Esophagus muscularis mucosa (tissue), 4 donors: ENCODE data around the gene QKI. TPM values are rescaled to one million over a fixed set of nuclear protein-coding genes. Genes with fewer than 3 reads are reported as not detected.

Experiments used
- DNase-seq: peaks from one replicate; pipeline ENCODE4 v3.0.0-alpha.2; 2017; ENCODE audit errors: extremely low spot score
- H3K27ac ChIP-seq, 4 donors: fragments of 200-600 bp; sonication (generic); replicated peaks in 1 of 4; 1 replicate in 3 of 4; 2 replicates in 1 of 4; pipeline ENCODE4 v1.5.1; 2016 to 2019; ENCODE audit warnings: mild to moderate bottlenecking in 1 of 4
- H3K27me3 ChIP-seq, 4 donors: fragments of 200-600 bp; sonication (generic); one replicate each; pipeline versions ENCODE4 v1.5.1 to v1.6.0; 2016 to 2019
- H3K36me3 ChIP-seq, 4 donors: fragments of 200-600 bp; sonication (generic); one replicate each; pipeline ENCODE4 v1.5.1; 2016 to 2019
- H3K4me1 ChIP-seq, 4 donors: fragments of 200-600 bp; sonication (generic); one replicate each; pipeline ENCODE4 v1.5.1; 2016 to 2019
- H3K4me3 ChIP-seq, 4 donors: fragments of 200-600 bp; sonication (generic); 1 replicate in 2 of 4; 2 replicates in 2 of 4; pipeline ENCODE4 v1.5.1; 2016 to 2019; ENCODE audit warnings: mild to moderate bottlenecking in 4 of 4, moderate library complexity in 1 of 4
- H3K9me3 ChIP-seq, 4 donors: fragments of 200-600 bp; sonication (generic); 1 replicate in 3 of 4; 2 replicates in 1 of 4; pipeline ENCODE4 v1.5.1; 2016 to 2019
- EP300 ChIP-seq: sonication (generic); formaldehyde crosslinking; IDR thresholded peaks from one replicate; pipeline ENCODE4 v1.6.1; 2017; ENCODE audit warnings: antibody characterized with exemption
- POLR2A ChIP-seq: fragments of 450-650 bp; IDR thresholded peaks from one replicate; pipeline ENCODE4 v1.6.1; 2017; ENCODE audit warnings: antibody characterized with exemption, moderate library complexity, mild to moderate bottlenecking, low read depth
- POLR2AphosphoS5 ChIP-seq, 2 donors: sonication (generic); formaldehyde crosslinking; IDR thresholded peaks; one replicate each; pipeline ENCODE4 v1.6.1; 2017; ENCODE audit warnings: antibody characterized with exemption in 2 of 2
- WGBS: methylation state at CpG from one replicate; pipeline ENCODE4 v1.1.5; 2018; 5-methylcytosine and 5-hydroxymethylcytosine counted together
- intact Hi-C: fragments of 100-400 bp; cut with DNase I; formaldehyde crosslinking; loops from one replicate; pipeline ENCODE4 v1.15.1; 2023
- total RNA-seq, 4 donors: library from RNA; depleted of rRNA; stranded (reverse); fragments of >200 nt; gene quantifications; one replicate each; pipeline versions ENCODE4 v1.1.0 to v1.2.1, GENCODE V29; 2016
- TF ChIP-seq, protein P1 (sequence below), 3 experiments: fragments of 200-600 bp in 2 of 3; fragments of 450-650 bp in 1 of 3; sonication (generic) in 2 of 3; IDR thresholded peaks; one replicate each; pipeline ENCODE4 v1.5.1; 2017 to 2019; ENCODE audit warnings: antibody characterized with exemption in 3 of 3, mild to moderate bottlenecking in 2 of 3, moderate library complexity in 1 of 3

QKI gene
- total RNA-seq, 4 donors from 2014 or later, result 176 to 290 (median 237) TPM

- TF ChIP-seq POLR2AphosphoS5 (IDR thresholded peaks at IDR 0.05) (no peak), EP300 (no peak)
- peaks cover 0 to 12% (median 0%) of the 10 kb centered on the region in 4 donors for H3K27me3 ChIP-seq
- intact Hi-C loops, result no loop called here
- DNase-seq, result no peak
- H3K4me1 ChIP-seq, result peaks cover 0 to 5% (median 0%) of the 10 kb centered on the region in 4 donors
- no peak overlapping the region for H3K27ac ChIP-seq
- H3K9me3 ChIP-seq, result no peaks in the 10 kb centered on the region
- 53% methylated on average over 5 of the region's 5 CpGs for WGBS
- H3K4me3 ChIP-seq, result no peak overlapping the region
- no peaks in the 10 kb centered on the region for H3K36me3 ChIP-seq
Observed at GRCh38 chr6:163370464-163371117, 43.9 kb upstream of the QKI start.

GRCh38 chr6:163371129-163371528 lies 43.4 kb upstream of the QKI start:
- intact Hi-C loops, result no loop called here
- no peak overlapping the region for H3K4me3 ChIP-seq

GRCh38 chr6:163373240-163373639 lies 41.3 kb upstream of the QKI start:
- no peak for DNase-seq
- H3K27me3 ChIP-seq, result peaks cover 0 to 12% (median 0%) of the 10 kb centered on the region in 4 donors
- 86% methylated on average over 4 of the region's 9 CpGs for WGBS
- H3K4me3 ChIP-seq, result no peak overlapping the region
- no peaks in the 10 kb centered on the region for H3K9me3 ChIP-seq
- no peak overlapping the region for H3K27ac ChIP-seq
- H3K4me1 ChIP-seq, result peaks cover 0 to 5% (median 0%) of the 10 kb centered on the region in 4 donors
- intact Hi-C loops, result no loop called here
- no peaks in the 10 kb centered on the region for H3K36me3 ChIP-seq
- TF ChIP-seq POLR2AphosphoS5 (IDR thresholded peaks at IDR 0.05) (no peak), POLR2A (no peak), EP300 (no peak)
- TF ChIP-seq, protein P1, sequence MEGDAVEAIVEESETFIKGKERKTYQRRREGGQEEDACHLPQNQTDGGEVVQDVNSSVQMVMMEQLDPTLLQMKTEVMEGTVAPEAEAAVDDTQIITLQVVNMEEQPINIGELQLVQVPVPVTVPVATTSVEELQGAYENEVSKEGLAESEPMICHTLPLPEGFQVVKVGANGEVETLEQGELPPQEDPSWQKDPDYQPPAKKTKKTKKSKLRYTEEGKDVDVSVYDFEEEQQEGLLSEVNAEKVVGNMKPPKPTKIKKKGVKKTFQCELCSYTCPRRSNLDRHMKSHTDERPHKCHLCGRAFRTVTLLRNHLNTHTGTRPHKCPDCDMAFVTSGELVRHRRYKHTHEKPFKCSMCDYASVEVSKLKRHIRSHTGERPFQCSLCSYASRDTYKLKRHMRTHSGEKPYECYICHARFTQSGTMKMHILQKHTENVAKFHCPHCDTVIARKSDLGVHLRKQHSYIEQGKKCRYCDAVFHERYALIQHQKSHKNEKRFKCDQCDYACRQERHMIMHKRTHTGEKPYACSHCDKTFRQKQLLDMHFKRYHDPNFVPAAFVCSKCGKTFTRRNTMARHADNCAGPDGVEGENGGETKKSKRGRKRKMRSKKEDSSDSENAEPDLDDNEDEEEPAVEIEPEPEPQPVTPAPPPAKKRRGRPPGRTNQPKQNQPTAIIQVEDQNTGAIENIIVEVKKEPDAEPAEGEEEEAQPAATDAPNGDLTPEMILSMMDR (IDR thresholded peaks at IDR 0.05), result no peak

More at GRCh38 chr6:163371129-163371528, 43.4 kb upstream of the QKI start:
- H3K36me3 ChIP-seq, result no peaks in the 10 kb centered on the region
- WGBS, result 69% methylated on average over 2 of the region's 2 CpGs
- DNase-seq, result no peak
- TF ChIP-seq POLR2AphosphoS5 (IDR thresholded peaks at IDR 0.05) (no peak), EP300 (no peak), POLR2A (no peak)
- TF ChIP-seq, protein P1 (IDR thresholded peaks at IDR 0.05), result no peak
- no peak overlapping the region for H3K27ac ChIP-seq
- no peaks in the 10 kb centered on the region for H3K9me3 ChIP-seq
- peaks cover 0 to 12% (median 0%) of the 10 kb centered on the region in 4 donors for H3K27me3 ChIP-seq
- H3K4me1 ChIP-seq, result peaks cover 0 to 5% (median 0%) of the 10 kb centered on the region in 4 donors

DNA sequence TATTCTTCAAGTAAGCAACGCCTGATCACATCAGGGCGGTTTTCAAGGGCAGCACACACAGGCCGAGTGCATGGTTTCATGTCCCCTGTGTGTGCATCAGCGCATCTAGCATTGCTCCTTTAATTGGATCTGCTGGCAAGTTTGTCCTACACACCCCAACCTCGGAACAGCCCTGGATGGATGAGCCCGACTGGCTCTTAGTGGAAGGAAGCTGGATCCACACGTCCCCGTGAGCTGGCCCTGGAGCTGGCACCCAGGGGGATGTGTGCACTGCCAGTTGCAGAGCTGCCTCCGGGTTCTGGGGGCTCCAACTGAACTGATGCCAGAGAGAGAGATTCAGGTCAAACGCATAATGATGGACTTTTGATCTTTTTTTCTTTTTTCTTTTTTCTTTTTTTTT lies 39.2 kb upstream of the QKI start:
- 91% methylated on average over 10 of the region's 10 CpGs for WGBS
- Histone ChIP-seq H3K27me3 (peaks cover 0 to 12% (median 0%) of the 10 kb centered on the region in 4 donors), H3K27ac (no peak overlapping the region), H3K9me3 (no peaks in the 10 kb centered on the region), H3K36me3 (no peaks in the 10 kb centered on the region), H3K4me3 (no peak overlapping the region), H3K4me1 (peaks cover 0 to 5% (median 0%) of the 10 kb centered on the region in 4 donors)
- TF ChIP-seq EP300 (no peak), POLR2AphosphoS5 (IDR thresholded peaks at IDR 0.05) (no peak), POLR2A (no peak)
- TF ChIP-seq, protein P1 (IDR thresholded peaks at IDR 0.05), result no peak
- intact Hi-C loops, result no loop called here
- no peak for DNase-seq

DNA sequence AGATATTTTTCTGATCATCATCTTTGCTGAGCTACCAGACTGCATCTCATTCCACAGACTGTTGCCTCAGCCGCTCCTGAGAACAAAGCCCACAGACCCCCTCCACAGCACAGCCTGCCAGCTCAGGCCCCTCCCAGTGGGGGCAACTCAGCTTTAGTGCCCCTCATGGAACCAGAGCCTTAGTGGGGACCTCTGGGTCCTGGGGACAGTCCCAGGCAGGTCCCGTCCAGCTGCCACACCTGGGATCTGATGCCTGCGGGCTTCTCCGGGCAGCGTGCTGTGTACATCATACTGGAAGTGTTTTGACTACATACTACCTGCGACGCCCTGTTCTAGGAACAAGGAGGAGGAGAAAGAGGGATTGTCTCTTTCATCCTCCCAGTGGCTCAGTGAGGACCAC lies 38.3 kb upstream of the QKI start:
- TF ChIP-seq EP300 (no peak), POLR2A (no peak), POLR2AphosphoS5 (IDR thresholded peaks at IDR 0.05) (no peak)
- TF ChIP-seq, protein P1 (IDR thresholded peaks at IDR 0.05), result no peak
- intact Hi-C loops, result no loop called here
- Histone ChIP-seq H3K27me3 (peaks cover 0 to 12% (median 0%) of the 10 kb centered on the region in 4 donors), H3K4me1 (no peaks in the 10 kb centered on the region), H3K4me3 (no peak overlapping the region), H3K9me3 (no peaks in the 10 kb centered on the region), H3K36me3 (no peaks in the 10 kb centered on the region), H3K27ac (no peak overlapping the region)
- 94% methylated on average over 3 of the region's 7 CpGs for WGBS
- DNase-seq, result no peak
